Nephron progenitor cell (in vitro differentiated cells): Measurements from ENCODE around the gene KIF11.

Experiments used
- DNase-seq: peaks from one replicate; pipeline ENCODE4 v3.0.0; 2021
- H3K27ac Mint-ChIP-seq: 2 replicates; pipeline ENCODE4 v1.8.0; 2021; ENCODE audit warnings: mild to moderate bottlenecking, moderate library complexity, mixed read lengths
- H3K27me3 Mint-ChIP-seq: 2 replicates; pipeline ENCODE4 v1.8.0; 2021; ENCODE audit warnings: mild to moderate bottlenecking, low read depth, mixed read lengths; ENCODE audit not compliant: poor library complexity
- H3K36me3 Mint-ChIP-seq: 2 replicates; pipeline ENCODE4 v1.8.0; 2021; ENCODE audit warnings: low read depth, mixed read lengths
- H3K4me1 Mint-ChIP-seq: 2 replicates; pipeline ENCODE4 v1.8.0; 2021; ENCODE audit warnings: mixed read lengths
- H3K4me3 Mint-ChIP-seq: 2 replicates; pipeline ENCODE4 v1.8.0; 2021; ENCODE audit warnings: mild to moderate bottlenecking, moderate library complexity, mixed read lengths
- H3K9me3 Mint-ChIP-seq: 2 replicates; pipeline ENCODE4 v1.8.0; 2021; ENCODE audit warnings: mild to moderate bottlenecking, moderate library complexity, mixed read lengths
- TF ChIP-seq, protein P1 (sequence below): fragments of 200-600 bp; sonication (generic); IDR thresholded peaks from 2 replicates; pipeline ENCODE4 v1.5.0; 2021; ENCODE audit warnings: antibody characterized with exemption

The KIF11 gene

GRCh38 chr10:92693534-92693893 is 100.6 kb downstream of the KIF11 start:
- peaks cover 8% of the 10 kb centered on the region for H3K9me3 Mint-ChIP-seq
- TF ChIP-seq, protein P1, sequence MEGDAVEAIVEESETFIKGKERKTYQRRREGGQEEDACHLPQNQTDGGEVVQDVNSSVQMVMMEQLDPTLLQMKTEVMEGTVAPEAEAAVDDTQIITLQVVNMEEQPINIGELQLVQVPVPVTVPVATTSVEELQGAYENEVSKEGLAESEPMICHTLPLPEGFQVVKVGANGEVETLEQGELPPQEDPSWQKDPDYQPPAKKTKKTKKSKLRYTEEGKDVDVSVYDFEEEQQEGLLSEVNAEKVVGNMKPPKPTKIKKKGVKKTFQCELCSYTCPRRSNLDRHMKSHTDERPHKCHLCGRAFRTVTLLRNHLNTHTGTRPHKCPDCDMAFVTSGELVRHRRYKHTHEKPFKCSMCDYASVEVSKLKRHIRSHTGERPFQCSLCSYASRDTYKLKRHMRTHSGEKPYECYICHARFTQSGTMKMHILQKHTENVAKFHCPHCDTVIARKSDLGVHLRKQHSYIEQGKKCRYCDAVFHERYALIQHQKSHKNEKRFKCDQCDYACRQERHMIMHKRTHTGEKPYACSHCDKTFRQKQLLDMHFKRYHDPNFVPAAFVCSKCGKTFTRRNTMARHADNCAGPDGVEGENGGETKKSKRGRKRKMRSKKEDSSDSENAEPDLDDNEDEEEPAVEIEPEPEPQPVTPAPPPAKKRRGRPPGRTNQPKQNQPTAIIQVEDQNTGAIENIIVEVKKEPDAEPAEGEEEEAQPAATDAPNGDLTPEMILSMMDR, result no peak
- H3K27ac Mint-ChIP-seq, result no peak overlapping the region
- no peak overlapping the region for H3K4me3 Mint-ChIP-seq
- DNase-seq, result no peak
- H3K36me3 Mint-ChIP-seq, result no peaks in the 10 kb centered on the region
- H3K27me3 Mint-ChIP-seq, result peaks cover 96% of the 10 kb centered on the region
- H3K4me1 Mint-ChIP-seq, result peaks cover 10% of the 10 kb centered on the region

DNA sequence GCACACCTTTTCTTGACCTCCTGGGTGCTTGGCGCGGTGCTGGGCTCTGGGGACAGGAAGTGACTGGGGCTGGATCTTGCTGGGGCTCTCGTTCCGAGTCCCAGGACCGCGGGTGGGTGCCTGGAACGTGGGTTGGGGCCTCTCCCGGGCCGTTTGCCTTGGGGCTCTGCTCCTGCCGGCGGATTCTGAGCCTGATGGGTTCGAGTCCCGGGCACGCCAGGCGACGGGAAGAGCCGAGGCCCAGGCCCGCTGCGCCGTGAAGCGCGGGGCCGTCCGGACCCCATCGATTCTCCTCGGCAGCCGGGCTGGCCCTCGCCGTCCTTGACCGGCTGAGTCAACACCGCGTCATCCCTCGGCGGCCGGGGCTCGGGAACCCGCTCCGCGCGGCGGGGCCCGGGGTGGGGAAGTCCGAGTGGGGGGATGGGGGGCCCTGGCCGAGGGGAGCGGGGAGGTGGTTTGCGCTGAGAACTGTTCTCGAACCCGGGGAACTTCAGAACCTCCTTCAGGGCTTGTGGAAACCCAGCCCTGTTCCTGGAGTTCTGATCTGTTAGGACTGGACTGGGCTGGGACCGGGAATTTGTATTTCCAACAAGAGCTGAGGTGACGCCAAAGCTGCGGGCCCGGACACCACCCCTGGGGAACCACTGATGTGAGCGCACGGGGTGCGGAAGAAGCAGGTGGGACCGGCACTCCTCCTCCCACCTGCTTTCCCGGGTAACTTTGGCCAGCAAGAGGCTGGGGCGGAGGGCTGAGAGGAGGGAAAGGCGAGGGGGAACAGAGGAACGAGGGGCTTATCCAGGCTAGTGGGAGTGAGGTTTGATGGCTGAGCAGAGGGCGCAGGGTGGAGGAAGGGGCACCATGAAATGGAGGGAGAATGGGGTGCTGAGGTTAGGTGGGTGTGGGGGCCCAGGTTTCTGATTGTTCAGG is 103.0 kb downstream of the KIF11 start:
- TF ChIP-seq, protein P1, result no peak
- peaks cover 100% of the 10 kb centered on the region for H3K27me3 Mint-ChIP-seq
- peaks cover 4% of the 10 kb centered on the region for H3K9me3 Mint-ChIP-seq
- DNase-seq, result peak; percentile 62
- peak overlapping the region; percentile 55 for H3K4me3 Mint-ChIP-seq
- no peaks in the 10 kb centered on the region for H3K36me3 Mint-ChIP-seq
- peaks cover 12% of the 10 kb centered on the region for H3K4me1 Mint-ChIP-seq
- H3K27ac Mint-ChIP-seq, result no peak overlapping the region

DNA sequence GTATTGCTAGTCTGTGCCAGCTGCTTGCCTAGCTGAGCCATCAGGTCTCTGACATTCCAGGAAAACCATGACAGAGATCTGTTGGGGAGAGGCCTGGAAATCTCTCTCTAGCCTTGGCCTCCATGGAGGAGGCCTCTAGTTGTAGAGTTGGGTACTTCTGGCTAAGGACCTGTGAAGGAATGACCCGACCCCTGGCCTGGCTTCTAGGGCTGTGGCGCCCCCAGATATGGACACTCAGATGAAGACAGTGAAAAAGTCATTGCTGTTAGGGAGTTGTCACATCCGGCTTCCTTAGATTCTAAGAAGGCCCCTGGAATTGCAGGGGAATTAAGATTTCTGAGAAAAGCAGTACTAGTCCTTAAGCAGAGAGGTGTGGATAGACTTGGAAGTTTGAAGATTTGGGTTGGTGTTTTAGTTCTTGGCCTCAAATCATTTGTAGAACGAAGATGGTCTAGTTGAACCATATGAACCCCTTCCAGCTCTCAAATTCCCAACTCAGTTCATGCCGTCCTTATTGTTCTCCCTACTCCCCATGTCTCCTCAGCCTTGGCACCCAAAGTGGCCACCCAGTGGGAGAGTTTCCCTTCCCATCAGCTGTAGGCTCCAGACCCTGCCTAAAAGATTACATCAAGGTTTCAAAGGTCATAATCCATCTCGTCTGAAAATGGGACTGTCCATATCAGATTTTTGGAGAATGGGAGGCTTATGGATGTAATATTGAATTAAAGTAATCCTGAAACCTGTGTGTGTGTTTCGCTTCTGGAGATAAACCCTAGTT is 103.9 kb downstream of the KIF11 start:
- H3K27ac Mint-ChIP-seq, result no peak overlapping the region
- H3K4me3 Mint-ChIP-seq, result peak overlapping the region; percentile 25
- TF ChIP-seq, protein P1, result no peak
- H3K4me1 Mint-ChIP-seq, result peaks cover 10% of the 10 kb centered on the region
- DNase-seq, result no peak
- peaks cover 100% of the 10 kb centered on the region for H3K27me3 Mint-ChIP-seq
- no peaks in the 10 kb centered on the region for H3K36me3 Mint-ChIP-seq
- peaks cover 4% of the 10 kb centered on the region for H3K9me3 Mint-ChIP-seq

GRCh38 chr10:92697663-92698511 is 105.0 kb downstream of the KIF11 start:
- no peak for DNase-seq
- Mint-ChIP-seq H3K27ac (no peak overlapping the region), H3K4me1 (peaks cover 6% of the 10 kb centered on the region), H3K9me3 (peaks cover 4% of the 10 kb centered on the region), H3K4me3 (peak overlapping the region; percentile 43), H3K27me3 (peaks cover 98% of the 10 kb centered on the region), H3K36me3 (no peaks in the 10 kb centered on the region)
- TF ChIP-seq, protein P1, result no peak

DNA sequence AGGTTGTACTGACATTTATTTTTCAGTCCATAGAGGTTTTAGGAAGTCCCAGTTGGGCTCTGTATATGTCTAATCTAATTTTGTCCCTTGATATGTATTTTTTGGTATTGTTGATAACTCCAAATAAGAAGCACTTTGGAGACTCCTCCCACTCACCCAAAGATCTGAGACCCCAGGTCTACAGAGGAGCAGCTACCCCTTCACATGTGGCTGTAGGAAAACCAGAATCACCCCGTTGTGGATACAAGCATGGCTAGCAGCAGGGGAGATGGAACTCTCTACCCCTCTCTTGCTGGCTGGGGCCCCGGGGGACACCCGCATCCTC is 106.2 kb downstream of the KIF11 start:
- no peak for DNase-seq
- peaks cover 6% of the 10 kb centered on the region for H3K4me1 Mint-ChIP-seq
- no peak overlapping the region for H3K27ac Mint-ChIP-seq
- H3K9me3 Mint-ChIP-seq, result peaks cover 4% of the 10 kb centered on the region
- H3K4me3 Mint-ChIP-seq, result peak overlapping the region; percentile 82
- peaks cover 97% of the 10 kb centered on the region for H3K27me3 Mint-ChIP-seq
- TF ChIP-seq, protein P1, result no peak
- H3K36me3 Mint-ChIP-seq, result no peaks in the 10 kb centered on the region
